HL-60 (cell line): Measurements from ENCODE around the gene MAP3K13.
A peak's percentile ranks its signal among the peaks of the same experiment; 100 is the strongest.
"Not testable (repeated sequence)": the region's sequence is repeated elsewhere in the genome, so short reads cannot be mapped to it uniquely, and the experiment has no call there.

Experiments used
- DNase-seq, 2 experiments: peaks; one replicate each; pipeline ENCODE4 v3.0.0-alpha.2; 2010 to 2020; ENCODE audit warnings: low read depth in 1 of 2, low spot score in 1 of 2
- H3K27ac ChIP-seq: fragments of 250-450 bp; sonication (Bioruptor Pico); replicated peaks from 2 replicates; pipeline ENCODE4 v1.5.1; 2020; ENCODE audit warnings: mild to moderate bottlenecking, moderate library complexity
- H3K27me3 ChIP-seq: fragments of 250-450 bp; sonication (Bioruptor Pico); 2 replicates; pipeline ENCODE4 v1.5.1; 2021; ENCODE audit warnings: mild to moderate bottlenecking, moderate library complexity; ENCODE audit not compliant: insufficient read depth, poor library complexity, severe bottlenecking
- H3K4me3 ChIP-seq: replicated peaks from 2 replicates; pipeline ENCODE4 v1.5.1; 2011; ENCODE audit warnings: mild to moderate bottlenecking, control low read depth, low read length; ENCODE audit not compliant: insufficient read depth
- CTCF ChIP-seq: IDR thresholded peaks from one replicate; pipeline ENCODE4 v1.5.1; 2011; ENCODE audit warnings: low read length, control low read depth, inconsistent platforms; ENCODE audit not compliant: insufficient read depth
- GABPA ChIP-seq: IDR thresholded peaks from 2 replicates; pipeline ENCODE4 v1.6.1; 2012; ENCODE audit warnings: low read depth
- POLR2AphosphoS5 ChIP-seq: IDR thresholded peaks from 2 replicates; pipeline ENCODE4 v1.6.1; 2012; ENCODE audit warnings: low read depth
- REST ChIP-seq: IDR thresholded peaks from 2 replicates; pipeline ENCODE4 v1.6.1; 2012; ENCODE audit warnings: low read depth; ENCODE audit not compliant: insufficient replicate concordance
- SPI1 ChIP-seq: IDR thresholded peaks from 2 replicates; pipeline ENCODE4 v1.6.1; 2012; ENCODE audit warnings: low read depth, mild to moderate bottlenecking, borderline replicate concordance

The MAP3K13 gene

GRCh38 chr3:185416513-185416912 is 53.6 kb downstream of the MAP3K13 start:
- TF ChIP-seq REST: no peak
- no peak for TF ChIP-seq GABPA
- no peak for TF ChIP-seq POLR2AphosphoS5
- no peak for TF ChIP-seq CTCF
- no peak for TF ChIP-seq SPI1
- H3K27me3 ChIP-seq: no peaks in the 10 kb centered on the region
- DNase-seq: no peak
- H3K27ac ChIP-seq: no peak overlapping the region
- H3K4me3 ChIP-seq: no peak overlapping the region

- not testable (repeated sequence) for DNase-seq, H3K27ac ChIP-seq, H3K4me3 ChIP-seq, H3K27me3 ChIP-seq
Observed at GRCh38 chr3:185418561-185418977, 55.6 kb downstream of the MAP3K13 start.

GRCh38 chr3:185420762-185421161 is 57.8 kb downstream of the MAP3K13 start:
- no peak overlapping the region for H3K27ac ChIP-seq

GRCh38 chr3:185421577-185422232 is 58.8 kb downstream of the MAP3K13 start:
- no peaks in the 10 kb centered on the region for H3K27me3 ChIP-seq
- TF ChIP-seq POLR2AphosphoS5 (no peak), REST (no peak), SPI1 (no peak), CTCF (no peak), GABPA (no peak)
- DNase-seq: no peak
- no peak overlapping the region for H3K4me3 ChIP-seq
- no peak overlapping the region for H3K27ac ChIP-seq

More at GRCh38 chr3:185420762-185421161, 57.8 kb downstream of the MAP3K13 start:
- no peak for TF ChIP-seq REST
- peak; percentile 68; the same call in 1 of the 2 replicates for TF ChIP-seq SPI1
- DNase-seq: peak in 1 of 2 experiments; percentile 5
- no peaks in the 10 kb centered on the region for H3K27me3 ChIP-seq
- no peak overlapping the region for H3K4me3 ChIP-seq
